Esophagus muscularis mucosa (tissue), 4 donors: ENCODE data around the gene LPA.

Experiments used
- EP300 ChIP-seq: sonication (generic); formaldehyde crosslinking; IDR thresholded peaks from one replicate; pipeline ENCODE4 v1.6.1; 2017; ENCODE audit warnings: antibody characterized with exemption
- POLR2A ChIP-seq: fragments of 450-650 bp; IDR thresholded peaks from one replicate; pipeline ENCODE4 v1.6.1; 2017; ENCODE audit warnings: antibody characterized with exemption, moderate library complexity, mild to moderate bottlenecking, low read depth
- POLR2AphosphoS5 ChIP-seq, 2 donors: sonication (generic); formaldehyde crosslinking; IDR thresholded peaks; one replicate each; pipeline ENCODE4 v1.6.1; 2017; ENCODE audit warnings: antibody characterized with exemption in 2 of 2
- TF ChIP-seq, protein P1 (sequence below), 3 experiments: fragments of 200-600 bp in 2 of 3; fragments of 450-650 bp in 1 of 3; sonication (generic) in 2 of 3; IDR thresholded peaks; one replicate each; pipeline ENCODE4 v1.5.1; 2017 to 2019; ENCODE audit warnings: antibody characterized with exemption in 3 of 3, mild to moderate bottlenecking in 2 of 3, moderate library complexity in 1 of 3

DNA sequence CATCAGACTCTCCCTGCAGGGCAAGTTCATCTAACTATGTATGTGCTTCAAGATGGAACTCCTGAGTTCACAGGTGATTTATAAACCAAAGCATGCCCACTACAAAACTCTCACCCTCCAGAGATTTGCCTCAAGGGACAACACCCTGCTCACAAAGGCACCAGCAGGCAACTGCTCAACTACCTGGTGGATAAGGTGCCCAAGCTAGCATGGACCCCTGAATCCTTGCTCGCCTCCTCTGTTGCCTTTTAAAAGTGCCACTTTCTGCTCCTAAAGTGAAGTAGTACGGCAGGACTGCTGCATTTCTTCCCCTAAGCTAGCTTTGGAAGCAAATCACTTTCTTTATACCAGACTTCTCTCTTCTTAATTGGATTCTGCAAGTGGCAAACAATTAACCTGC, 1.2 kb downstream of the LPA start:
- no peak for TF ChIP-seq POLR2A
- TF ChIP-seq, protein P1, sequence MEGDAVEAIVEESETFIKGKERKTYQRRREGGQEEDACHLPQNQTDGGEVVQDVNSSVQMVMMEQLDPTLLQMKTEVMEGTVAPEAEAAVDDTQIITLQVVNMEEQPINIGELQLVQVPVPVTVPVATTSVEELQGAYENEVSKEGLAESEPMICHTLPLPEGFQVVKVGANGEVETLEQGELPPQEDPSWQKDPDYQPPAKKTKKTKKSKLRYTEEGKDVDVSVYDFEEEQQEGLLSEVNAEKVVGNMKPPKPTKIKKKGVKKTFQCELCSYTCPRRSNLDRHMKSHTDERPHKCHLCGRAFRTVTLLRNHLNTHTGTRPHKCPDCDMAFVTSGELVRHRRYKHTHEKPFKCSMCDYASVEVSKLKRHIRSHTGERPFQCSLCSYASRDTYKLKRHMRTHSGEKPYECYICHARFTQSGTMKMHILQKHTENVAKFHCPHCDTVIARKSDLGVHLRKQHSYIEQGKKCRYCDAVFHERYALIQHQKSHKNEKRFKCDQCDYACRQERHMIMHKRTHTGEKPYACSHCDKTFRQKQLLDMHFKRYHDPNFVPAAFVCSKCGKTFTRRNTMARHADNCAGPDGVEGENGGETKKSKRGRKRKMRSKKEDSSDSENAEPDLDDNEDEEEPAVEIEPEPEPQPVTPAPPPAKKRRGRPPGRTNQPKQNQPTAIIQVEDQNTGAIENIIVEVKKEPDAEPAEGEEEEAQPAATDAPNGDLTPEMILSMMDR (IDR thresholded peaks at IDR 0.05), result no peak
- TF ChIP-seq EP300, result no peak
- no peak for TF ChIP-seq POLR2AphosphoS5 (IDR thresholded peaks at IDR 0.05)
